ENCODE data around the gene EYA2. TPM values are rescaled to one million over a fixed set of nuclear protein-coding genes. Genes with fewer than 3 reads are reported as not detected.

EYA2 gene
- total RNA-seq, 1 donor from 2014 or later, result 15.4 TPM

DNA sequence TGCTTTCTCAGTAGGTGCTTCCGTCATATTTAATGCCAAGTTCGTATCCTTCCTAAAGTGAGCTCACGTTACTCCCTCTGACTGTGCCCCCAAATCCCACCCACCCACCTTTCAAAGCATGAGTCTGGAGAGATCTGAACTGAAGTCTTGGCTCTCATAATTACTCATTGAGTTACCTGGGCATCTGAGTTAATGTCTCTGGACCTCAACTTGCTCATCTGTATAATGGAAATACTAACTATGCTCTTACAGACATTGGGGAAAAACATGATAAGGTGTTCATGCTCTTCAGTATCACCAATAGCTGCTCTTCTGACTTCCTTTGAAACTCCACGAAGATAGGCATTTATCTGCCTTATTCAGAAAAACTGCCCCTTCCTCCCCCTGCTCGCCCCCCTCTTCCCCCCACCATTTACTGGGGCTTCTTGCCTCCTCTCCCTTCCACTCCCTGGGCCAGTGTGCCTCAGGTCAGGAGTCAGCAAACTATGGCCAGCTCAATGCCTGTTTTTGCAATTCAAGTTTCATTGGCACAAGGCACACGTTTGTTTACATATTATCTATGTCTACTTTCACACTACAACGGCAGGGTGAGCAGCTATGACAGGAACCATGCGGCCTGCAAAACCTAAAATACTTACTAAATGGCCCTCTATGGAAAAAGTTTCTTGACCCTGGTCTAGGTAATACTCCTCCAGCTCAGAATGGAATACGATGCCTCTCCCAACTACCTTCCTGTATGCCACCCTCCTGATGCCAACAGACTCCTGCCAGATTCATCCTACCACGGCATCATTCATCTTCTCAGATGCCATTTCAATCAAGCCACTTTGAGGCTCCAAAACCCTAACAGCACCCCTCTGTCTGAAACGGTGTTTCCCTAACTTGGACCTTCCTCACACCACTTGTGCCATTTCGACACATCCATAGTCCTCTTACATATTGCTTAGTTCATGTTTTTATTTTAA lies 323.1 kb downstream of the EYA2 start:
- intact Hi-C loops (cut with DNase I), result no loop called here
- H3K4me3 ChIP-seq, result no peak overlapping the region
- no peak for DNase-seq (ENCODE audit: low spot score in 2 of 2)
- TF ChIP-seq, protein P1, sequence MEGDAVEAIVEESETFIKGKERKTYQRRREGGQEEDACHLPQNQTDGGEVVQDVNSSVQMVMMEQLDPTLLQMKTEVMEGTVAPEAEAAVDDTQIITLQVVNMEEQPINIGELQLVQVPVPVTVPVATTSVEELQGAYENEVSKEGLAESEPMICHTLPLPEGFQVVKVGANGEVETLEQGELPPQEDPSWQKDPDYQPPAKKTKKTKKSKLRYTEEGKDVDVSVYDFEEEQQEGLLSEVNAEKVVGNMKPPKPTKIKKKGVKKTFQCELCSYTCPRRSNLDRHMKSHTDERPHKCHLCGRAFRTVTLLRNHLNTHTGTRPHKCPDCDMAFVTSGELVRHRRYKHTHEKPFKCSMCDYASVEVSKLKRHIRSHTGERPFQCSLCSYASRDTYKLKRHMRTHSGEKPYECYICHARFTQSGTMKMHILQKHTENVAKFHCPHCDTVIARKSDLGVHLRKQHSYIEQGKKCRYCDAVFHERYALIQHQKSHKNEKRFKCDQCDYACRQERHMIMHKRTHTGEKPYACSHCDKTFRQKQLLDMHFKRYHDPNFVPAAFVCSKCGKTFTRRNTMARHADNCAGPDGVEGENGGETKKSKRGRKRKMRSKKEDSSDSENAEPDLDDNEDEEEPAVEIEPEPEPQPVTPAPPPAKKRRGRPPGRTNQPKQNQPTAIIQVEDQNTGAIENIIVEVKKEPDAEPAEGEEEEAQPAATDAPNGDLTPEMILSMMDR (IDR thresholded peaks at IDR 0.05), result no peak
- H3K27ac ChIP-seq, result no peak overlapping the region
- H3K36me3 ChIP-seq, result peaks cover 33 to 66% of the 10 kb centered on the region in 2 donors
- H3K4me1 ChIP-seq, result no peaks in the 10 kb centered on the region
- H3K27me3 ChIP-seq, result no peaks in the 10 kb centered on the region
- no peaks in the 10 kb centered on the region for H3K9me3 ChIP-seq

DNA sequence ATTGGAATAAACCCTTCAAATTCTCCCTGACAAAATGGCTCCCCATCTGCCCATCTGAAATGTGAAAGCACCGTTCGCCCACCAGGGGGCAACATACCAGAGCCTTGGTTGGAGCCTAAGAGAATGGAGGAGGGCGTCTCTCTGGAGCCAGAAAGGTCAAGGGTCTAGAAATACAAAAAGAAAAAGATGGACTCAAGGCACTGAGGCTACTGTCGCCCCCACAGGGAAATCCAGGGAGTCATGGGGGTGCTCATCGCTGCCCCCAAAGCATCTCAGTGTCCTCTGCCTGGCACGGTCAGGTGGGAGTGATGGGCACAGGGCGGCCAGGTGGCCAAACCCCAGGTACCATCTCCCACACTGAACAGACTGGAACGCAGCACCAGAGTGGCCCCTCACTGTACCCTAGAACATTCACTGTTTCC lies 325.5 kb downstream of the EYA2 start:
- no peak for DNase-seq (ENCODE audit: low spot score in 2 of 2)
- Histone ChIP-seq H3K4me1 (no peaks in the 10 kb centered on the region), H3K27ac (no peak overlapping the region), H3K27me3 (no peaks in the 10 kb centered on the region), H3K9me3 (no peaks in the 10 kb centered on the region), H3K4me3 (no peak overlapping the region), H3K36me3 (peaks cover 41 to 67% of the 10 kb centered on the region in 2 donors)
- intact Hi-C loops (cut with DNase I), result no loop called here
- TF ChIP-seq, protein P1 (IDR thresholded peaks at IDR 0.05), result peak in 2 of 3 experiments; percentile 39 to 41

DNA sequence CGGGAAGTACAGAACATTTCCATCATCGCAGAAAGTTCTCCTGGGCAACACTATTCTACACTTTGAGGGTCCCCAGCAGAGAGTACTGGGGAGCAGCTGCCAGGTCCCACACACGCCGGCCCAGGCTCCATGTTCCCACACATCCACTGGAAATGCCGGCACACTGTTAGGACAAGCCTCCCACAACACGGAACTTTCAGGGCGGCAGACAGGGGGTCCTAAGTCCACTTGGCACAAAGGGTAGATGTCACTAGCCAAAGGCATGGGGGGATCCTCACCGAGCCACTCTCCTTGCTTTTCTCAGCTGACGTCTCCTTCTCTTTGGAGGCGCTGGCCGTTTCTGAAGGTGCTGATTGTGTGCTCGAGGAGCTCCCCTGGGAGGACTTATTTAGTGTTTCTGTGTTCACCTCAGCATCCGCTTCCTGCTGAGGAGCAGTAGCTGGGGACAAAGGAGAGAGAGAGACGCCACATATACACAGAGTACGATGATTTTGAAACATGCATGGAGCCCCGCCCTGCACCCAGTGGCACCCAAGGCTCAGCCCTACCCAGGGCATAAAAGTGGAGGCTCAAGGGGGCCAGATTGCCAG lies 326.5 kb downstream of the EYA2 start:
- H3K9me3 ChIP-seq, result no peaks in the 10 kb centered on the region
- DNase-seq (ENCODE audit: low spot score in 2 of 2), result no peak
- peaks cover 44 to 69% of the 10 kb centered on the region in 2 donors for H3K36me3 ChIP-seq
- TF ChIP-seq, protein P1 (IDR thresholded peaks at IDR 0.05), result no peak
- no peaks in the 10 kb centered on the region for H3K4me1 ChIP-seq
- H3K4me3 ChIP-seq, result no peak overlapping the region
- H3K27ac ChIP-seq, result no peak overlapping the region
- intact Hi-C loops (cut with DNase I), result no loop called here
- no peaks in the 10 kb centered on the region for H3K27me3 ChIP-seq

DNA sequence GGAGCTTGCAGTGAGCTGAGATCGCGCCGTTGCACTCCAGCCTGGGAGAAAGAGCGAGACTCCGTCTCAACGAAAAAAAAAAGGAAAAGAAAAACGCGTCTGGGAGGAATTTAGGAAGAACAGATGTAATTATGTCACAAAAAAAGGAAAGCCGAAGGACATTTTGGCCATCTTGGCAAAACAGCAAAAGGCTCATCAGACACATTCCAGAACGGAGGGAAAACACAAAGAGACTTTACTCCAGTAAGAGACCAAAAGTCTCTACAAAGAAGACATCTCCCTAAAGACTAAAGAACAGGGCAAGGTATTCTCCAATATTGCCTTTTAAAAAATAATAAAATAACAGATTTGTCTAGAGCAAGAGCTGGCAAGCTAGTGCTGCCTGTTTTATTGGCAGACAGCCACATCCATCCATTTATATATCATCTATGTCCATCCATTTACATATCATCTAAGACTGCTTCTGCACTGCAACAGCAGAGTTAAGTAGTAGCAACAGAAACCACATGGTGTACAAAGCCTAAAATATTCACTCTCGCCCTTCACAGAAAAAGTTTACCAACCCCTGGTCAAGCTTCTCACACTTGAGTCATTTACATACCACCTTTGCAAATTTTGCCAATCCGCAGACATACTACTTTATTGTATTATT lies 328.0 kb downstream of the EYA2 start:
- DNase-seq (ENCODE audit: low spot score in 2 of 2), result no peak
- no peaks in the 10 kb centered on the region for H3K9me3 ChIP-seq
- peaks cover 53 to 78% of the 10 kb centered on the region in 2 donors for H3K36me3 ChIP-seq
- intact Hi-C loops (cut with DNase I), result no loop called here
- no peak overlapping the region for H3K27ac ChIP-seq
- TF ChIP-seq, protein P1 (IDR thresholded peaks at IDR 0.05), result no peak
- no peaks in the 10 kb centered on the region for H3K4me1 ChIP-seq
- no peak overlapping the region for H3K4me3 ChIP-seq
- H3K27me3 ChIP-seq, result no peaks in the 10 kb centered on the region

DNA sequence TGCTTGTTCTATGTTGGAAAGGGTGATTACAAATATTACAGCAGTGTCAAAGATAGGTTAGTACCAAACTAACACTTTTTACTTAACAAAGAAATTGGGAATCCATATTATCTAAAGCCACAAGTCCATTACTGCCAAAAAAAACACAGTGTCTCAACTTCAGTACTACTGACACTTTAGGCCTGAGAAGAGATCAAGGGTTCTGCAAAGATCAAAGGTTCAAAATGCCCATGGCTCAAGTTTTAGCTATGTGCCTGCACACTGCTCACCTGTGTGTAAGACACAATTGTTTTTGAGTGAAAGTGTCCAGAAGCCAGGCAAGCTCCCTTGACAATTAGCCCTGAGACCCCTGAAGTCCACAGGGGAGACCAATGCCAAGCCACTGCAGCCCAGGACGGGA lies 329.3 kb downstream of the EYA2 start:
- DNase-seq (ENCODE audit: low spot score in 2 of 2), result no peak
- Histone ChIP-seq H3K4me3 (no peak overlapping the region), H3K27me3 (no peaks in the 10 kb centered on the region), H3K9me3 (no peaks in the 10 kb centered on the region), H3K27ac (no peak overlapping the region), H3K4me1 (no peaks in the 10 kb centered on the region), H3K36me3 (peaks cover 53 to 91% of the 10 kb centered on the region in 2 donors)
- intact Hi-C loops (cut with DNase I), result no loop called here
- TF ChIP-seq, protein P1 (IDR thresholded peaks at IDR 0.05), result no peak
